Lower leg skin (tissue), 3 donors: ENCODE measurements around the gene GDF9.
"Not testable (repeated sequence)": the region's sequence is repeated elsewhere in the genome, so short reads cannot be mapped to it uniquely, and the experiment has no call there.

Source experiments
- CTCF ChIP-seq, 3 donors: fragments of 450-650 bp; IDR thresholded peaks; one replicate each; pipeline ENCODE4 v1.5.1; 2016; ENCODE audit warnings: antibody characterized with exemption in 3 of 3, mild to moderate bottlenecking in 3 of 3, moderate library complexity in 2 of 3
- POLR2A ChIP-seq, 2 donors: fragments of 450-650 bp; IDR thresholded peaks; one replicate each; pipeline ENCODE4 v1.6.1; 2016 to 2017; ENCODE audit warnings: antibody characterized with exemption in 2 of 2, mild to moderate bottlenecking in 1 of 2, moderate library complexity in 1 of 2

- not testable (repeated sequence) for TF ChIP-seq CTCF, POLR2A (IDR thresholded peaks at IDR 0.05)
Measured at GRCh38 chr5:132854992-132855391, 11.3 kb downstream of the GDF9 start.
